ENCODE results near the gene CRK.

The CRK gene

GRCh38 chr17:1492249-1493206 is 36.5 kb upstream of the CRK start, which contains the start of gene MYO1C:
MYO1C (minus strand) TSS chr17:1492686; CDS start chr17:1492487, 199 bp downstream.
- H3K4me3 ChIP-seq (ENCODE audit: control insufficient read depth, low read depth, low read length) = peak within 1 kb of the TSS; percentile 52
- no peak for DNase-seq (ENCODE audit: low read depth)
- no peak for TF ChIP-seq CTCF (IDR thresholded peaks at IDR 0.05; ENCODE audit: control insufficient read depth, insufficient read depth, low read depth, low read length, missing control alignments)

GRCh38 chr17:1491443-1492248 is 35.6 kb upstream of the CRK start:
- peak overlapping the region; percentile 79 for H3K4me3 ChIP-seq (ENCODE audit: control insufficient read depth, low read depth, low read length)
- TF ChIP-seq CTCF (IDR thresholded peaks at IDR 0.05; ENCODE audit: control insufficient read depth, insufficient read depth, low read depth, low read length, missing control alignments) = no peak
- no peak for DNase-seq (ENCODE audit: low read depth)

GRCh38 chr17:1490643-1491442 is 34.8 kb upstream of the CRK start:
- H3K4me3 ChIP-seq (ENCODE audit: control insufficient read depth, low read depth, low read length) = peak overlapping the region; percentile 79
- no peak for TF ChIP-seq CTCF (IDR thresholded peaks at IDR 0.05; ENCODE audit: control insufficient read depth, insufficient read depth, low read depth, low read length, missing control alignments)
- no peak for DNase-seq (ENCODE audit: low read depth)

GRCh38 chr17:1488826-1489270 is 32.8 kb upstream of the CRK start:
- TF ChIP-seq CTCF (IDR thresholded peaks at IDR 0.05; ENCODE audit: control insufficient read depth, insufficient read depth, low read depth, low read length, missing control alignments) = no peak
- DNase-seq (ENCODE audit: low read depth) = no peak
- peak overlapping the region; percentile 45 for H3K4me3 ChIP-seq (ENCODE audit: control insufficient read depth, low read depth, low read length)

- peak overlapping the region; percentile 45 for H3K4me3 ChIP-seq (ENCODE audit: control insufficient read depth, low read depth, low read length)
- TF ChIP-seq CTCF (IDR thresholded peaks at IDR 0.05; ENCODE audit: control insufficient read depth, insufficient read depth, low read depth, low read length, missing control alignments) = no peak
- DNase-seq (ENCODE audit: low read depth) = peak; percentile 42
These were observed 32.1 kb upstream of the CRK start for GRCh38 chr17:1487939-1488825.
